Mammary epithelial cell (primary cell): ENCODE data around the gene TSKS.

Source experiments
- CTCF ChIP-seq, 2 donors: IDR thresholded peaks in 1 of 2; conservative IDR thresholded peaks in 1 of 2; 2 replicates each; pipeline ENCODE4 v1.5.1; 2011 to 2012; ENCODE audit warnings: inconsistent platforms in 2 of 2, low read length in 2 of 2, mild to moderate bottlenecking in 2 of 2, control low read depth in 1 of 2, low read depth in 1 of 2; ENCODE audit not compliant: insufficient read depth in 1 of 2; ENCODE audit errors: extremely low read depth in 1 of 2
- EZH2 ChIP-seq: IDR thresholded peaks from 2 replicates; pipeline ENCODE4 v1.6.1; 2012; ENCODE audit warnings: low read length, inconsistent platforms, borderline replicate concordance

GRCh38 chr19:49774969-49775368 is 11.9 kb upstream of the TSKS start:
- no peak for TF ChIP-seq CTCF (conservative IDR thresholded peaks at IDR 0.05 in 1 of 2, IDR thresholded peaks at IDR 0.05 in 1 of 2; ENCODE audit: extremely low read depth in 1 of 2, insufficient read depth in 1 of 2, low read depth in 1 of 2, low read length in 2 of 2)
- TF ChIP-seq EZH2: no peak
